IMR-90 (cell line): ENCODE measurements around the gene ULK2. TPM values are rescaled to one million over a fixed set of nuclear protein-coding genes. Genes with fewer than 3 reads are reported as not detected.

Experiments used
- ATAC-seq: fragments of 200-7000 bp; cut with Tn5 transposase; 2 replicates; pipeline ENCODE4 v1.9.1; 2020; ENCODE audit warnings: low read depth, mild to moderate bottlenecking, moderate library complexity
- BruUV-seq: library from RNA; stranded (reverse); fragments of 400-500 nt; replicated peaks from 2 replicates; lab custom pipeline; 2021; lab: Mats Ljungman, UMichigan
- CTCF ChIA-PET: fragments of 300-600 bp; formaldehyde crosslinking; extraction: SDS; loops from one replicate; lab custom pipeline; 2021; ENCODE audit warnings: antibody characterized with exemption; lab: Yijun Ruan, JAX
- POLR2A ChIA-PET: fragments of 300-600 bp; sonication (Branson Sonifier 250); formaldehyde crosslinking; loops from one replicate; lab custom pipeline; 2022; ENCODE audit warnings: antibody characterized with exemption; ENCODE audit not compliant: unreplicated experiment; lab: Charles Lee
- DNase-seq: peaks from one replicate; pipeline ENCODE4 v3.0.0; 2013
- H2AFZ ChIP-seq: replicated peaks from 2 replicates; pipeline ENCODE3; 2013; ENCODE audit warnings: low read length, mild to moderate bottlenecking; ENCODE audit not compliant: poor library complexity
- H2AK5ac ChIP-seq: 2 replicates; pipeline ENCODE4 v1.6.1; 2013; ENCODE audit warnings: low read depth, low read length, inconsistent platforms
- H2AK9ac ChIP-seq: replicated peaks from 2 replicates; pipeline ENCODE3; 2013; ENCODE audit warnings: mild to moderate bottlenecking, low read depth, low read length, moderate library complexity; ENCODE audit not compliant: poor library complexity
- H2BK120ac ChIP-seq: 2 replicates; pipeline ENCODE4 v1.6.1; 2013; ENCODE audit warnings: low read depth, low read length, inconsistent platforms
- H2BK15ac ChIP-seq: 3 replicates; pipeline ENCODE4 v1.6.1; 2013; ENCODE audit warnings: low read depth, low read length, inconsistent platforms
- H2BK20ac ChIP-seq: 2 replicates; pipeline ENCODE4 v1.6.1; 2013; ENCODE audit warnings: low read depth, mild to moderate bottlenecking, inconsistent platforms, low read length, moderate library complexity
- H2BK5ac ChIP-seq: 2 replicates; pipeline ENCODE4 v1.6.1; 2013; ENCODE audit warnings: mild to moderate bottlenecking, low read depth, low read length, inconsistent platforms; ENCODE audit not compliant: poor library complexity, severe bottlenecking
- H3K14ac ChIP-seq: replicated peaks from 2 replicates; pipeline ENCODE4 v1.6.1; 2013; ENCODE audit warnings: low read depth, low read length, inconsistent platforms
- H3K18ac ChIP-seq: 2 replicates; pipeline ENCODE4 v1.6.1; 2013; ENCODE audit warnings: low read depth, low read length, control low read depth
- H3K23ac ChIP-seq: 2 replicates; pipeline ENCODE4 v1.6.1; 2013; ENCODE audit warnings: low read depth, low read length, inconsistent platforms
- H3K27ac ChIP-seq: 2 replicates; pipeline ENCODE4 v1.5.1; 2013; ENCODE audit warnings: mild to moderate bottlenecking, control low read depth, low read length; ENCODE audit not compliant: insufficient read depth
- H3K27me3 ChIP-seq: 2 replicates; pipeline ENCODE4 v1.6.1; 2013; ENCODE audit warnings: low read length; ENCODE audit not compliant: control insufficient read depth, insufficient read depth
- H3K36me3 ChIP-seq: 2 replicates; pipeline ENCODE4 v1.6.1; 2013; ENCODE audit warnings: low read length, mixed read lengths; ENCODE audit not compliant: control insufficient read depth, insufficient read depth
- H3K4ac ChIP-seq: 2 replicates; pipeline ENCODE4 v1.6.1; 2013; ENCODE audit warnings: low read depth, low read length, inconsistent platforms
- H3K4me1 ChIP-seq: 2 replicates; pipeline ENCODE4 v1.6.1; 2013; ENCODE audit warnings: low read length, mixed read lengths; ENCODE audit not compliant: control insufficient read depth, insufficient read depth
- H3K4me2 ChIP-seq: 2 replicates; pipeline ENCODE4 v1.6.1; 2013; ENCODE audit warnings: low read depth, mild to moderate bottlenecking, control low read depth, low read length, moderate library complexity
- H3K4me3 ChIP-seq: 2 replicates; pipeline ENCODE4 v1.5.1; 2013; ENCODE audit warnings: low read depth, mild to moderate bottlenecking, control low read depth, low read length, moderate library complexity; ENCODE audit not compliant: insufficient read depth
- H3K56ac ChIP-seq: 2 replicates; pipeline ENCODE4 v1.6.1; 2013; ENCODE audit warnings: low read length, inconsistent platforms; ENCODE audit not compliant: insufficient read depth; ENCODE audit errors: extremely low read depth
- H3K79me1 ChIP-seq, 2 experiments: 2 replicates each; pipeline ENCODE4 v1.6.1; 2013; ENCODE audit warnings: low read length in 2 of 2, inconsistent platforms in 1 of 2, low read depth in 1 of 2
- H3K9ac ChIP-seq: 2 replicates; pipeline ENCODE4 v1.6.1; 2013; ENCODE audit warnings: low read depth, low read length, control low read depth
- H3K9me1 ChIP-seq: 2 replicates; pipeline ENCODE4 v1.6.1; 2013; ENCODE audit warnings: low read length, inconsistent platforms; ENCODE audit not compliant: insufficient read depth
- H3K9me3 ChIP-seq: 2 replicates; pipeline ENCODE4 v1.6.1; 2013; ENCODE audit warnings: low read length; ENCODE audit not compliant: control insufficient read depth, insufficient read depth
- H4K20me1 ChIP-seq: 2 replicates; pipeline ENCODE4 v1.6.1; 2013; ENCODE audit warnings: low read length, inconsistent platforms; ENCODE audit not compliant: insufficient read depth
- H4K5ac ChIP-seq: 2 replicates; pipeline ENCODE4 v1.6.1; 2013; ENCODE audit warnings: mild to moderate bottlenecking, low read depth, low read length, control low read depth
- H4K8ac ChIP-seq, 2 experiments: 2 replicates each; pipeline ENCODE4 v1.6.1; 2013; ENCODE audit warnings: low read depth in 2 of 2, low read length in 2 of 2, control low read depth in 1 of 2, inconsistent platforms in 1 of 2
- H4K91ac ChIP-seq: 2 replicates; pipeline ENCODE4 v1.6.1; 2013; ENCODE audit warnings: low read depth, low read length, inconsistent platforms; ENCODE audit not compliant: insufficient read depth
- FOS ChIP-seq: fragments of 150-350 bp; IDR thresholded peaks from 2 replicates; pipeline ENCODE4 v1.6.1; 2016; ENCODE audit warnings: low read depth, low read length
- POLR2A ChIP-seq: IDR thresholded peaks from 2 replicates; pipeline ENCODE4 v1.6.1; 2012; ENCODE audit warnings: mild to moderate bottlenecking, low read depth, low read length
- RAD21 ChIP-seq: IDR thresholded peaks from 2 replicates; pipeline ENCODE4 v1.6.1; 2012; ENCODE audit warnings: low read length, improper control_type of control experiment
- WGBS, 2 experiments: methylation state at CpG; one replicate each; pipeline versions ENCODE4 v1.1.5 to v1.1.7; 2013; ENCODE audit warnings: missing lambda C conversion rate in 2 of 2; ENCODE audit not compliant: insufficient read length in 1 of 2; ENCODE audit errors: extremely low coverage in 2 of 2; 5-methylcytosine and 5-hydroxymethylcytosine counted together
- dilution Hi-C: fragments of 300-500 bp; cut with HindIII; formaldehyde crosslinking; loops from one replicate; pipeline ENCODE4 v1.14.3; 2018; ENCODE audit warnings: low sequenced_read_pairs; ENCODE audit not compliant: unreplicated experiment
- in situ Hi-C: fragments of 300-500 bp; cut with MboI; formaldehyde crosslinking; loops from 3 replicates; pipeline ENCODE4 v1.14.3; 2019; ENCODE audit warnings: low sequenced_read_pairs, inconsistent platforms, mixed read lengths
- intact Hi-C: fragments of 100-400 bp; cut with micrococcal nuclease; formaldehyde crosslinking; loops from 2 replicates; pipeline ENCODE4 v1.10.0; 2022
- polyA plus RNA-seq, 3 experiments: library from polyadenylated mRNA; depleted of rRNA; stranded (reverse); fragments of >200 nt; gene quantifications; 2 replicates each; pipeline ENCODE4 v1.2.3, GENCODE V29; 2012; ENCODE audit warnings: low replicate concordance in 1 of 3
- total RNA-seq: library from RNA; depleted of rRNA; stranded (reverse); fragments of >200 nt; gene quantifications from 2 replicates; pipeline ENCODE4 v1.2.3, GENCODE V29; 2012

ULK2 gene
- total and polyA plus RNA-seq, 2 of the 4 experiments (the other 2 are of a cell fraction): 8.9 to 10.8 TPM

GRCh38 chr17:19897090-19897837 is 29.5 kb upstream of the ULK2 start:
- peak overlapping the region; percentile 87 for H2BK5ac ChIP-seq
- DNase-seq (no peak), ATAC-seq (no peak)
- H3K27ac ChIP-seq: peak overlapping the region; percentile 91
- dilution Hi-C loops (no loop called here), in situ Hi-C loops (no loop called here), intact Hi-C loops (no loop called here)
- peak overlapping the region; percentile 40 for H3K18ac ChIP-seq
- H3K79me1 ChIP-seq: peaks cover 3 to 15% of the 10 kb centered on the region in 2 experiments; a peak in 2 of 4 replicates
- CTCF ChIA-PET: no interaction called here
- H3K23ac ChIP-seq: no peak overlapping the region; the same call in 1 of the 2 replicates
- no peak overlapping the region for H2BK15ac ChIP-seq
- H3K14ac ChIP-seq: peak overlapping the region; percentile 36; the same call in 1 of the 2 replicates
- H4K91ac ChIP-seq: peak overlapping the region; percentile 61
- peak overlapping the region; percentile 37; the same call in 1 of the 2 replicates for H2AK5ac ChIP-seq
- peak overlapping the region in 1 of 2 experiments; percentile 55; a peak in 2 of 4 replicates for H4K8ac ChIP-seq
- H3K9ac ChIP-seq: no peak overlapping the region
- no peak overlapping the region for H3K56ac ChIP-seq
- H3K9me1 ChIP-seq: peaks cover 16% of the 10 kb centered on the region
- H3K9me3 ChIP-seq: no peaks in the 10 kb centered on the region
- H3K4ac ChIP-seq: peak overlapping the region; percentile 34
- no peak overlapping the region for H2AFZ ChIP-seq
- H3K27me3 ChIP-seq: no peaks in the 10 kb centered on the region
- peak overlapping the region; percentile 49 for H3K4me2 ChIP-seq
- H4K5ac ChIP-seq: peak overlapping the region; percentile 31
- H2BK120ac ChIP-seq: peak overlapping the region; percentile 43; the same call in 1 of the 2 replicates
- H2AK9ac ChIP-seq: no peak overlapping the region
- peaks cover 5% of the 10 kb centered on the region; the same call in 1 of the 2 replicates for H4K20me1 ChIP-seq
- 90% methylated on average over 7 of the region's 8 CpGs; no CpG with 5 or more reads in 1 of the 2 experiments for WGBS, 2 experiments
- H3K4me3 ChIP-seq: no peak overlapping the region
- POLR2A ChIA-PET: no interaction called here
- peaks cover 17% of the 10 kb centered on the region for H3K4me1 ChIP-seq
- no TSS peak for BruUV-seq
- no peak for TF ChIP-seq POLR2A
- TF ChIP-seq RAD21: no peak
- TF ChIP-seq FOS: no peak
- peak overlapping the region; percentile 55 for H2BK20ac ChIP-seq
- peaks cover 4% of the 10 kb centered on the region; the same call in 1 of the 2 replicates for H3K36me3 ChIP-seq
